Measurements from ENCODE around the gene TPO.

Gene TPO

DNA sequence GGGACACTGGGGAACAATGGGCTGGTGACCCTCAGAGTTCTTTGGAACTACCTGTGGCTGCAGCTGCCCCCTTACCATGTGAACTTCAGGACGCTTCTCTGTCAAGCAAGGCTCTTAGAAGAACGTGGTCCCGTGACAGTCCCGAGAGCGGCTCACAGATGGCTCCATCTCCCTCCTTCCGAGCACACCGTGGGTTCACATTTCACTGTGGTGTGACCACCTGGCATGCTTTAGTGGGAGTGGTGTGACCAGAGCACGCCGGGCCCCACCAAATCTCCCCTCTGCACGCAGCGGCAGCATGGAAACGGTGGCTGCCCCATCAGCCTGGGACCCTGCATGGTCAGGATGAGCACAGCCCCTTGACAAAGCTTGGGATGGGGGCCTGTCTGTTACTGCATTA is 9.7 kb upstream of the TPO start:
- Histone ChIP-seq H4K8ac (ENCODE audit: low read depth, low read length) (no peak overlapping the region), H3K9me3 (ENCODE audit: insufficient read depth, low read depth, low read length) (peaks cover 9% of the 10 kb centered on the region), H3K4ac (ENCODE audit: low read depth, low read length) (no peak overlapping the region), H3K18ac (ENCODE audit: low read length) (no peak overlapping the region), H3K23ac (ENCODE audit: low read length) (no peak overlapping the region), H3K9ac (ENCODE audit: low read length) (no peak overlapping the region), H3K27ac (ENCODE audit: low read depth, low read length) (no peak overlapping the region), H2BK12ac (ENCODE audit: low read length) (no peak overlapping the region), H2AFZ (ENCODE audit: insufficient read depth, low read length, poor library complexity) (no peak overlapping the region), H3K4me3 (ENCODE audit: low read depth, low read length) (peak overlapping the region; percentile 25), H3K27me3 (ENCODE audit: insufficient read depth, low read length) (no peaks in the 10 kb centered on the region), H3K79me2 (ENCODE audit: control insufficient read depth, insufficient read depth, low read length, poor library complexity) (no peaks in the 10 kb centered on the region), H4K12ac (ENCODE audit: low read depth, low read length) (no peak overlapping the region), H3K36me3 (ENCODE audit: control insufficient read depth in 1 of 2, insufficient read depth in 2 of 2, low read length in 2 of 2) (no peaks in the 10 kb centered on the region), H3K4me2 (ENCODE audit: low read length) (no peak overlapping the region), H4K91ac (ENCODE audit: low read depth, low read length) (no peak overlapping the region), H3K4me1 (ENCODE audit: control insufficient read depth in 1 of 2, insufficient read depth in 2 of 2, low read length in 2 of 2) (no peaks in the 10 kb centered on the region), H3K14ac (ENCODE audit: low read length) (no peak overlapping the region), H2AK5ac (ENCODE audit: low read length) (no peak overlapping the region), H2BK120ac (ENCODE audit: insufficient read depth, low read length, poor library complexity) (no peak overlapping the region), H3K79me1 (ENCODE audit: low read length) (no peaks in the 10 kb centered on the region), H2BK5ac (ENCODE audit: low read depth, low read length, poor library complexity) (no peak overlapping the region)
- DNase-seq: no peak
- WGBS (ENCODE audit: extremely low coverage, insufficient coverage, insufficient read length): no CpG with 5 or more reads among the region's 12 CpGs

DNA sequence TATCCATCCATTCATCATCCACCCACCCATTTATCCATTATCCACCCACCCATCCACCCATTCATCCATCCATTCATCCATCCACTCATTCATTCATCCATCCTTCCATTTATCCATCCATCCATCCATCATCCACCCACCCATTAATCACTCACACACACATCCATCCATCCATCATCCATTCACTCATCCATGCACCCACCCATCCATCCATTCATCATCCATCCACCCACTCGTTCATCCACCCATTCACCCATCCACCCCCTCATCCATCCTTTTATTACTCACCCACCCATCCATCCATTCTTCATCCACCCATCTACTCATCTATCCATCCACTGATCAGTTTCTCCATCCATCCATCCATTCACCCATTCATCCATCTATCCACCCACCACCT is 8.1 kb upstream of the TPO start:
- no peak overlapping the region for H2BK12ac ChIP-seq (ENCODE audit: low read length)
- 100% methylated on average over 1 of the region's 1 CpG for WGBS (ENCODE audit: extremely low coverage, insufficient coverage, insufficient read length)
- H4K91ac ChIP-seq (ENCODE audit: low read depth, low read length): no peak overlapping the region
- H3K9ac ChIP-seq (ENCODE audit: low read length): no peak overlapping the region
- no peak overlapping the region for H4K8ac ChIP-seq (ENCODE audit: low read depth, low read length)
- H2BK120ac ChIP-seq (ENCODE audit: insufficient read depth, low read length, poor library complexity): no peak overlapping the region
- no peak overlapping the region for H2AFZ ChIP-seq (ENCODE audit: insufficient read depth, low read length, poor library complexity)
- no peak for DNase-seq
- no peak overlapping the region for H2BK5ac ChIP-seq (ENCODE audit: low read depth, low read length, poor library complexity)
- H3K27me3 ChIP-seq (ENCODE audit: insufficient read depth, low read length): no peaks in the 10 kb centered on the region
- no peak overlapping the region for H3K23ac ChIP-seq (ENCODE audit: low read length)
- H3K4me2 ChIP-seq (ENCODE audit: low read length): no peak overlapping the region
- no peak overlapping the region for H2AK5ac ChIP-seq (ENCODE audit: low read length)
- no peak overlapping the region for H3K14ac ChIP-seq (ENCODE audit: low read length)
- H3K36me3 ChIP-seq (ENCODE audit: control insufficient read depth in 1 of 2, insufficient read depth in 2 of 2, low read length in 2 of 2): no peaks in the 10 kb centered on the region
- H3K4me1 ChIP-seq (ENCODE audit: control insufficient read depth in 1 of 2, insufficient read depth in 2 of 2, low read length in 2 of 2): no peaks in the 10 kb centered on the region
- no peak overlapping the region for H3K4ac ChIP-seq (ENCODE audit: low read depth, low read length)
- peaks cover 9% of the 10 kb centered on the region for H3K9me3 ChIP-seq (ENCODE audit: insufficient read depth, low read depth, low read length)
- no peak overlapping the region for H3K4me3 ChIP-seq (ENCODE audit: low read depth, low read length)
- H3K27ac ChIP-seq (ENCODE audit: low read depth, low read length): no peak overlapping the region
- no peaks in the 10 kb centered on the region for H3K79me1 ChIP-seq (ENCODE audit: low read length)
- H3K18ac ChIP-seq (ENCODE audit: low read length): no peak overlapping the region
- H4K12ac ChIP-seq (ENCODE audit: low read depth, low read length): no peak overlapping the region
- no peaks in the 10 kb centered on the region for H3K79me2 ChIP-seq (ENCODE audit: control insufficient read depth, insufficient read depth, low read length, poor library complexity)

DNA sequence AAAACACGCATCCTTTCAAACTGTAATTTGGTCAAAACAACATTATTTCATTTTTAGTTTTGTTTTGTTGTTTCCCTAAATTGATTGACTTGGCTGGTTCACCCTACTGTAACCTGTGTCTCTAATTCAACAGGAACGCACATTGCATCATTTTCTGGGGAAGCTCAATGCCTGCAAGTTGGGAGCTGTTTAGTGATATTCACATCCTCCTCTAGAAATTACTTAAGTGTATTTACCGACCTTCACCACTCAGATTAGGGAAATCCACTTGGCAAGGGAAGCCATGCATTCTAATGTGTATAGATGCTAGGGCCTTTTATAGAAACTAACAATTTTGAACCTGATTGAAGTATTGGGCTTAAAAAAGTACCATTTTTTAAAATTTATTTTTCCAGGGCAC is 7.3 kb upstream of the TPO start:
- H3K36me3 ChIP-seq (ENCODE audit: control insufficient read depth in 1 of 2, insufficient read depth in 2 of 2, low read length in 2 of 2): no peaks in the 10 kb centered on the region
- no peak overlapping the region for H3K4me3 ChIP-seq (ENCODE audit: low read depth, low read length)
- H3K14ac ChIP-seq (ENCODE audit: low read length): no peak overlapping the region
- H3K4ac ChIP-seq (ENCODE audit: low read depth, low read length): no peak overlapping the region
- H2AFZ ChIP-seq (ENCODE audit: insufficient read depth, low read length, poor library complexity): no peak overlapping the region
- H4K8ac ChIP-seq (ENCODE audit: low read depth, low read length): no peak overlapping the region
- H3K4me2 ChIP-seq (ENCODE audit: low read length): no peak overlapping the region
- H2AK5ac ChIP-seq (ENCODE audit: low read length): no peak overlapping the region
- H3K18ac ChIP-seq (ENCODE audit: low read length): no peak overlapping the region
- no peak overlapping the region for H2BK120ac ChIP-seq (ENCODE audit: insufficient read depth, low read length, poor library complexity)
- no peak overlapping the region for H2BK12ac ChIP-seq (ENCODE audit: low read length)
- no CpG with 5 or more reads among the region's 3 CpGs for WGBS (ENCODE audit: extremely low coverage, insufficient coverage, insufficient read length)
- no peak overlapping the region for H4K91ac ChIP-seq (ENCODE audit: low read depth, low read length)
- no peak overlapping the region for H3K9ac ChIP-seq (ENCODE audit: low read length)
- peaks cover 8% of the 10 kb centered on the region for H3K9me3 ChIP-seq (ENCODE audit: insufficient read depth, low read depth, low read length)
- no peak overlapping the region for H3K23ac ChIP-seq (ENCODE audit: low read length)
- H3K79me2 ChIP-seq (ENCODE audit: control insufficient read depth, insufficient read depth, low read length, poor library complexity): no peaks in the 10 kb centered on the region
- no peaks in the 10 kb centered on the region for H3K79me1 ChIP-seq (ENCODE audit: low read length)
- H3K4me1 ChIP-seq (ENCODE audit: control insufficient read depth in 1 of 2, insufficient read depth in 2 of 2, low read length in 2 of 2): no peaks in the 10 kb centered on the region
- no peak overlapping the region for H4K12ac ChIP-seq (ENCODE audit: low read depth, low read length)
- H2BK5ac ChIP-seq (ENCODE audit: low read depth, low read length, poor library complexity): no peak overlapping the region
- no peaks in the 10 kb centered on the region for H3K27me3 ChIP-seq (ENCODE audit: insufficient read depth, low read length)
- DNase-seq: no peak
- H3K27ac ChIP-seq (ENCODE audit: low read depth, low read length): no peak overlapping the region

DNA sequence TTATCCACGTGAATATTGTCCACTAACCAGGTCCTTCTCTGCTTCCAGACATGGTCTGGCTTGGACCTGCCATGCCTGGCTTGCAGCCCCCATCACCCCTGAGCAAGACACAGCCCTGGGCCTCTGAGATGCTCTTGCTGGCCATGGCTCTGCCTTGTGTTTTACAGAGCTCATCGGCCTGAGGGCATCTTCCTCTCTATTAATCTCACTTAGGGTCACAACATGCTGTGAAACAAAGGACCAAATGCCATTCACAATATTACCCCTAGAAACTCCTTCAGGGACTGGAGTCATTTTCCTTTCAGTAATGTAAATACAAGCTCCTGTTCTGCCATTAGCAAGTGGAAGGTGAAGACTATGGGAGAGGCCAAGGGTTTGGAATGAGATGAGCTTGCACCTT is 6.8 kb upstream of the TPO start:
- Histone ChIP-seq H3K4me3 (ENCODE audit: low read depth, low read length) (no peak overlapping the region), H3K79me2 (ENCODE audit: control insufficient read depth, insufficient read depth, low read length, poor library complexity) (no peaks in the 10 kb centered on the region), H3K4ac (ENCODE audit: low read depth, low read length) (no peak overlapping the region), H3K36me3 (ENCODE audit: control insufficient read depth in 1 of 2, insufficient read depth in 2 of 2, low read length in 2 of 2) (no peaks in the 10 kb centered on the region), H2BK5ac (ENCODE audit: low read depth, low read length, poor library complexity) (no peak overlapping the region), H4K12ac (ENCODE audit: low read depth, low read length) (no peak overlapping the region), H3K23ac (ENCODE audit: low read length) (no peak overlapping the region), H3K9me3 (ENCODE audit: insufficient read depth, low read depth, low read length) (peaks cover 8% of the 10 kb centered on the region), H3K14ac (ENCODE audit: low read length) (no peak overlapping the region), H3K79me1 (ENCODE audit: low read length) (no peaks in the 10 kb centered on the region), H3K18ac (ENCODE audit: low read length) (no peak overlapping the region), H2BK120ac (ENCODE audit: insufficient read depth, low read length, poor library complexity) (no peak overlapping the region), H4K8ac (ENCODE audit: low read depth, low read length) (no peak overlapping the region), H2AFZ (ENCODE audit: insufficient read depth, low read length, poor library complexity) (no peak overlapping the region), H3K27me3 (ENCODE audit: insufficient read depth, low read length) (no peaks in the 10 kb centered on the region), H2AK5ac (ENCODE audit: low read length) (no peak overlapping the region), H3K4me2 (ENCODE audit: low read length) (no peak overlapping the region), H2BK12ac (ENCODE audit: low read length) (no peak overlapping the region), H3K9ac (ENCODE audit: low read length) (no peak overlapping the region), H3K27ac (ENCODE audit: low read depth, low read length) (no peak overlapping the region), H3K4me1 (ENCODE audit: control insufficient read depth in 1 of 2, insufficient read depth in 2 of 2, low read length in 2 of 2) (no peaks in the 10 kb centered on the region), H4K91ac (ENCODE audit: low read depth, low read length) (no peak overlapping the region)
- WGBS (ENCODE audit: extremely low coverage, insufficient coverage, insufficient read length): no CpG with 5 or more reads among the region's 2 CpGs
- DNase-seq: no peak
